ENCODE data around the gene PRPSAP1.
"Not testable (repeated sequence)": the region's sequence is repeated elsewhere in the genome, so short reads cannot be mapped to it uniquely, and the experiment has no call there.

PRPSAP1 gene

DNA sequence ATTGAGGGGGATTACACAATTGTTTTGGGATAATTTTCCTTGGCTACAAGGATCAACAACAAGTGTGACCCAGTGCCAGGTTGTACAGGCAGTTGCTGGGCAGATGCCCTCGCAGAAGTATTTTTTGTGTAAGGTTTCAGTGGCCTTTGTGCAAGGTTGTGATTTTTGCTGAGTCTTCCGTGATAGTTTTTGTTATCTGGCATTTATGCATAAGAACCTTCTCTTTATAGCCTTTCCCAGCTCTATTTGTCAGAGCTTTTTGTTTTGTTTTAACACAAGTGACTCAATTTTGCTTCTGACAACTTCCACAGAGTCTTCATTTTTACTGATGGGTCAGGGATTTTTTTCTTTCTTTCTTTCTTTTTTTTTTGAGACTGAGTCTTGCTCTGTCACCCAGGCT is 6.7 kb upstream of the PRPSAP1 start:
- DNase-seq (ENCODE audit: low read depth in 1 of 2, low spot score in 1 of 2): no peak

DNA sequence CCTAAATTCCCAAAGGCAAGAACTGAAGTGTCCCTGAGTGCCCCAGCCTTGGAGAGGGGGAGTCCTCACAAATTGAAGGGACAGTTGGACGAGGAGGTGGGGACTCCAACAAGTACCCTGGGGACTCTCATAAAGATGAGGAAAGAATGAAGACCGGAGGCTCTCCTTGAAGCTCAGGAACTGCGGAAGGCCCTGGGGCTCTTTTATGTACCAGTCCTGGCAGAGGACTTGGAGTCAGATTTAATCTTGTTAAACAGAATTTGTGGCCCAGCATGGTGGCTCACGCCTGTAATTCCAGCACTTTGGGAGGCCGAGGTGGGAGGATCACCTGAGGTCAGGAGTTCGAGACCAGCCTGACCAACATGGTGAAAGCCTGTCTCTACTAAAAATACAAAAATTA is 6.1 kb upstream of the PRPSAP1 start:
- not testable (repeated sequence) for DNase-seq (ENCODE audit: low read depth in 1 of 2, low spot score in 1 of 2)

DNA sequence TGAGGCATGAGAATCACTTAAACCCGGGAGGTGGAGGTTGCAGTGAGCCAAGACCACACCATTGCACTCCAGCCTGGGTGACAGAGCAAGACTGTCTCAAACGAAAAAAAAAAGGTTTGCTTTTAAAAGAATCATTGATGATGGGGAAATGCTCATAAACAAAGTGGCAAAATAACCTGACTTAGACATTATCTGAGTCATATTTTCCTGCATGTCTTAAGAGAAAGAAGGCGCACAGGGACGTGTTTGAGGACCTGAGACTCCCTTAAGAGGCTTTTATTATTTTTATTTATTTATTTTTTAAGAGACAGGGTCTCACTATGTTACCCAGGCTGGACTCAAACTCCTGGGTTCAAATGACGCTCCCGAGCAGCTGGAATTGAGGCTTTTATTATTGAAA is 5.7 kb upstream of the PRPSAP1 start:
- no peak for DNase-seq (ENCODE audit: low read depth in 1 of 2, low spot score in 1 of 2)

- no peak for DNase-seq (ENCODE audit: low read depth in 1 of 2, low spot score in 1 of 2)
These were observed 4.0 kb upstream of the PRPSAP1 start for GRCh38 chr17:76357597-76358158.

DNA sequence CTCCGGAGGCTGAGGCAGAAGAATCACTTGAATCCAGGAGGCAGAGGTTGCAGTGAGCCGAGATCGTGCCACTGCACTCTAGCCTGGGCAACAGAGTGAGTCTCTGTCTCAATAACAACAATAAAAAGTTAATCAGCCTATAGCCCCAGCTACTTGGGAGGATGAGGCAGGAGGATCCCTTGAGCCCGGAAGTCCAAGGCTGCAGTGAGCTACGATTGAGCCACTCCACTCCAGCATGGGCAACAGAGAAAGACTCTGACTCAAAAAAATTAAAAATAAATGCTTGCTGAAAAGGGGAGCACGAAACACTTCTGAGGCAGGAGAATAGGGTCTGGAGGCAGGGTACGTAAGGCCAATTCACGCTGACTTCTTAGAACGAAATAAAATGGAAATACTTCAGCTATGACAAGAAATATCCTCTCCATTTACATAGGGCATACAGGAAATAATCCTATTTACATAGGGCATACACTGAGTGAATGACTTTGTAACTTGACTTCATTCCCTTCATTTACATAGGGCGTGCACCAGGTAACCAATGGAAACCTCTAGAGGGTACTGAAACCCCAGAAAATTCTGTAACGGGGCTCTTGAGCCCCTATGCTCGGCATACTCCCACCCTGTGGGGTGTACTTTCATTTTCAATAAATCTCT is 3.2 kb upstream of the PRPSAP1 start:
- no peak for DNase-seq (ENCODE audit: low read depth in 1 of 2, low spot score in 1 of 2)

DNA sequence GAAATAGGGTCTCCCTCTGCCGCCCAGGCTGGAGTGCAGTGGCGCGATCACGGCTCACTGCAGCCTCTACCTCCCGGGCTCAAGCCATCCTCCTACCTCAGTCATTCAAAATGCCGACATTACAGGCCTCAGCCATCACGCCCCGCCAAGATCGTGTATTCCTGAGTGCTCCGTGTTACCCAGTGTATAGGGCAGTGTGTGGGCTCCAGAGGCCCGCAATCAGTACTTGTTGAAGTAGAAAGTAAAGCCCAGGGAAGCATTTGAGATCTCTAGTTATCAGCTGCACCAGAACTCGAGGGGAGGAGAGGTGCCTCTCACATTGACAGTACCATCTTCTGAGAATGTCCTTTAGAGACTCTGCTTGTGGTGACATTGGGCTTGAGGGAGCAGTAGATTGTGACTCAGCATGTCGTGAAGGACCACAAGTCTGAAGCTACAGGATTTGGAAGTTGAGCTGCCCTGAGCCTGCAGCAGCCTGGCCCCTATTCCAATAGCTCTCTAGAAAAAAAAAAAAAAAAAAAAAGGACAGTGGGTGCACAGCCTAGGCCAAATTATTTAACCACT is 1.1 kb upstream of the PRPSAP1 start:
- DNase-seq (ENCODE audit: low read depth in 1 of 2, low spot score in 1 of 2): no peak

- no peak for DNase-seq (ENCODE audit: low read depth in 1 of 2, low spot score in 1 of 2)
These were observed 607 bp upstream of the PRPSAP1 start for GRCh38 chr17:76354317-76354729.

GRCh38 chr17:76353004-76353598 is 615 bp downstream of the PRPSAP1 start:
- no peak for DNase-seq (ENCODE audit: low read depth in 1 of 2, low spot score in 1 of 2)

GRCh38 chr17:76351526-76352071 is 2.1 kb downstream of the PRPSAP1 start:
- no peak for DNase-seq (ENCODE audit: low read depth in 1 of 2, low spot score in 1 of 2)

GRCh38 chr17:76350463-76350862 is 3.3 kb downstream of the PRPSAP1 start:
- DNase-seq (ENCODE audit: low read depth in 1 of 2, low spot score in 1 of 2): no peak

DNA sequence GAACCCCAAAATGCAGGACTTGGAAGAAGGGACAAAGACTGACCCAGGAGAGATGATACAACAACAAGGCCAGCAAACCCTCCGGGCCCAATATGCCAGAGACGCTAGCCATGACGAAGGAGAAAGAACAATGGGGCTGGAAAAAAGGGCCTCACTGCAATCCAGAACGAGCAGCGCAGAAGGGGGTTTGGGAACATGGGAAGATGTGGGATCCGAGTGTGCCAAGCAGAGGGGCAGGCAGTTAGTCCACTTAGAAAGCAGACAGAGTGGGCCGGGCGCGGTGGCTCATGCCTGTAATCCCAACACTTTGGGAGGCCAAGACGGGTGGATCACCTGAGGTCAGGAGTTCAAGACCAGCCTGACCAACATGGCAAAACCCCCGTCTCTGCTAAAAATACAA is 6.8 kb downstream of the PRPSAP1 start:
- not testable (repeated sequence) for DNase-seq (ENCODE audit: low read depth in 1 of 2, low spot score in 1 of 2)

DNA sequence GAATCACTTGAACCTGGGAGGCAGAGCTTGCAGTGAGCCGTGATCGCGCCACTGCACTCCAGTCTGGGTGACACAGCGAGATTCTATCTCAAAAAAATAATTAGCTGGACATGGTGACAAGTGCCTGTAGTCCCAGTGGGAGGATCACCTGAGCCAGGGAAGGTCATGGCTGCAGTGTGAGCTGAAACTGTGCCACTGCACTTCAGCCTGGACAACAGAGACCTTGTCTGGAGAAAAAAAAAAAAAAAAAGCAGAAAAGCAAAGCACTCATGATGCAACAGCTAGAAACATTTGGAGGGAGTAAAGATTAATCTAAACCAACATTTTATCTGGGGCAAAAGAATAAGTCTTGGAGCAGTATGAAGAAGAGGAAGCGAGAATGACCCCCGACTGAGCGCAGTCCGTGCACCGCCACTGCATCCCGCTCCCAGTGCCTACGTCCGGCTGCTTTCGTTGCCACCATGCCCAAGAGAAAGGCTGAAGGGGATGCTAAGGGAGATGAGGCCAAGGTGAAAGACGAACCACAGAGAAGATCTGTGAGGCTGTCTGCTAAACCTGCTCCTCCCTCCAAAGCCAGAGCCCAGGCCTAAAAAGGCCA is 8.2 kb downstream of the PRPSAP1 start:
- no peak for DNase-seq (ENCODE audit: low read depth in 1 of 2, low spot score in 1 of 2)

- no peak for DNase-seq (ENCODE audit: low read depth in 1 of 2, low spot score in 1 of 2)
These were observed 10.6 kb downstream of the PRPSAP1 start for GRCh38 chr17:76343106-76343505.

DNA sequence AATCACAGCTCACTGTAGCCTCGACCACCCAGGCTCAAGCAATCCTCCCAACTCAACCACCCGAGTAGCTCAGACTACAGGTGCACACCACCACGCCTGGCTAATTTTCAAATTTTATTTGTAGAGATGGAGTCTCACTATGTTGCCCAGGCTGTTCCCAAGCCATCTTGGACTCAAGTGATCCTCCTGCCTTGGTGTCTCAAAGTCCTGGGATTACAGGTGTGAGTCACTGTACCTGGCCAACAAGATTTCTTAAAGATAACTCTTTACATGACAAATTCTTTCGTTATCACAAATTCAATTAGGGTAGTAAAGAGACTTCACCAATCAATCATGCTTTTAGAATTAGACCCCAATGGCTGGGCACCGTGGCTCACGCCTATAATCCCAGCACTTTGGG is 12.4 kb downstream of the PRPSAP1 start:
- DNase-seq (ENCODE audit: low read depth in 1 of 2, low spot score in 1 of 2): no peak

GRCh38 chr17:76337413-76337777 is 16.3 kb downstream of the PRPSAP1 start:
- no peak for DNase-seq (ENCODE audit: low read depth in 1 of 2, low spot score in 1 of 2)

- DNase-seq (ENCODE audit: low read depth in 1 of 2, low spot score in 1 of 2): no peak
These were observed 16.8 kb downstream of the PRPSAP1 start for GRCh38 chr17:76336756-76337412.

- no peak for DNase-seq (ENCODE audit: low read depth in 1 of 2, low spot score in 1 of 2)
These were observed 17.9 kb downstream of the PRPSAP1 start for GRCh38 chr17:76335716-76336381.

DNA sequence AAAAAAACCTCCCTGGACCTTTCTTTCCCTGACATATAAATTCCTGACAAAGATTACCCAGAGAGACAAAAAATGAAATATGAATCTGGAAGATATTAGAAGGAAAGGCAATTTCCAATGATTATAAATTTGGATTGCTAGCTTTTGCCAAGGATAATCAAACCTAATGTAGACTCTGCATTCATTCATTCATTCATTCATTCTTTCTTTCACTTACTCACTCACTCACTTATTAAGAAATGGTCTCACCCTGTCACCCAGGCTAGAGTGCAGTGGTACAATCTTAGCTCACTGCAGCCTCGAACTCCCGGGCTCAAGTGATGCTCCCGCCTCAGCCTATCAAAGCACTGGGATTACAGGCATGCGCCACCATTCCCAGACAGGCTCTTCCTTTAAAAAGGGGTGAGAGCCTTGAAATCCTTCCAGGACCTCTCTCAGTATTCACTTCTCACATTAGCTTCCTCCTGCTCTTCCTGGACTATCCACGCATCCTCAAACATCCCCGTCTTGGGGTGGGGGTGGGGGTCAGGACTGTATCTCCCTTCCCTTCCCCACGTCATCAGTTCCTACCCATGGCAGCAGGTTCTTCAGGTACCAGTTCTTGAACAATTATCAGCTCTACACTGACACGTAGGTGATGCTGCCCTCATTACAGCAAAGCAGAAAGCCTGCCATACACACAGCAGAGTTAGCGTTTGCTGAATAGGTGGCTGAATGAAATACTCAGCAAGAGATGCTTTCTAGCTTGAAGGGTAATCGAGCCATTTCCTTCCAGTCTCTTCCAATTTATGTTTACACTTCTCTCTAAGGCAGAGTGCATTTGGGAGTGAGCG is 19.8 kb downstream of the PRPSAP1 start:
- no peak for DNase-seq (ENCODE audit: low read depth in 1 of 2, low spot score in 1 of 2)

- DNase-seq (ENCODE audit: low read depth in 1 of 2, low spot score in 1 of 2): no peak
These were observed 22.6 kb downstream of the PRPSAP1 start for GRCh38 chr17:76331083-76331482.

GRCh38 chr17:76329664-76330063 is 24.1 kb downstream of the PRPSAP1 start:
- DNase-seq (ENCODE audit: low read depth in 1 of 2, low spot score in 1 of 2): no peak

Measured in stimulated activated CD4-positive, alpha-beta T cell treated with anti-CD3 and anti-CD28 coated beads, Interleukin-15, amount 100 ng/mL, for 1 hour (primary cell).